HG03442 (cell line): Measurements from ENCODE around the gene IL11.

Experiments
- ATAC-seq: cut with Tn5 transposase; IDR thresholded peaks from one replicate; pipeline ENCODE4 v1.9.1; 2021; ENCODE audit warnings: mild to moderate bottlenecking, moderate library complexity; ENCODE audit not compliant: unreplicated experiment

IL11 gene

DNA sequence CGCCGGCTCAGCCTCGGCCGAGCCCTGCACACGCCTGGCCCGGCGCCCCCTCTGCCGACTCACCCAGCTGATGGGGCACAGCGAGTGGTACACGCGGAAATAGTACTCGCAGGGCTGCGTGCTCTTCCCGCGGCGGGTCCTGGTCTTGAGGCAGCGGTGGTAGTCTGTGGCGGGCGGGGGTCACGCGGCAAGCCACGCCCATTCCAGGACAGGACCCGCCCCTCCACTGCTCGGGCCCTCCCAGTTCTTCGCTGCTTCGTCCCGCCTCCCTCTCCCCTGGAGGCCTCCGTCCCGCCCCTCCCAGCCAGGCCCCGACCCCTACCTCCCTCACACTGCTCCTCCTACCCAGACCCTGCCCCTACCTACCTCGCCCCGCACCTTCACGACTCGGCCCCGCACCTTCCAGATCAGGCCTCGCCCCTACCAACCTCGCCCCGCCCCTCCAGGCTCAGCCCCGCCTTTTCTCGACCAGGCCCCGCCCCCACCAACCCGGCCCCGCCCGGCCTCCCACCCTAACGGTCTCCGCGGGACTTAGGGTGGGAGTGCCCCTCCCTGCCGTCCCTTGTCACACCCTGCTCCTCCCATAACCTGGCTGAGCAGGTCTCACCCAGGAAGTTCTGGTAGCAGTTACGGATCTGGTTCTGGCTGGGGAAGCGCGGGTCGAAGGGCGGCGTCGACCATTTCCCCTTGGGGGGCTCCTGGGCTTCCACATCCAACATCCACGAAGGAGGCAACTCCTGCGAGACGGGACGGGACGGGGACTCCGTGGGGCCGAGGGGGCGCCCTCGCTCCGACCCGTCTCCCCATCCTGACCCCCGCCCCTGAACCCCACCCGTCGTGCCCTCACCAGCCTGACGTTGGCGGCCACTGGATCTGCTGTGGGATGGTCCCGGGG lies 16.2 kb downstream of the IL11 start:
- no peak for ATAC-seq

DNA sequence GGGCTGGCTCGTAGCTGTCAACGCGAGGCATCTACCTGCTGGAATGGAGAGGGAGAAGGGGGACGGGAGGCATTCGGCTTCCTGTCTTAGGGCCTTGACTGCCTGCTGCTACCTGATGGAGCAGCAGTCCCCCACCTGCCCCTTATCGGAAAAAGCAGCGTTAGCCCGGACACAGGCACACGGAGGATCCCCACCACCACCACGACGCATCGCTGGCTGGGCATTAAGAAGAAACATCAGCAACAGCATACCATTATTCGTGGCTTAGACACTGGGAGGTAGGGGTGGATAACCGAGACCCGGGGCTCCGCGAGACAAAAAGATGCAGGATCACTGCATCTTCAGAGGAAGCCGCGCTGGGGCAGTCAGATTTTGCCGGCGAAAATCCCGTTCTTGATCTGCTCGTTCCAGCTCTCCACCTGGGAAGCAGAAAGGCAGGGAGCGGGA lies 16.9 kb downstream of the IL11 start:
- ATAC-seq, result no peak

DNA sequence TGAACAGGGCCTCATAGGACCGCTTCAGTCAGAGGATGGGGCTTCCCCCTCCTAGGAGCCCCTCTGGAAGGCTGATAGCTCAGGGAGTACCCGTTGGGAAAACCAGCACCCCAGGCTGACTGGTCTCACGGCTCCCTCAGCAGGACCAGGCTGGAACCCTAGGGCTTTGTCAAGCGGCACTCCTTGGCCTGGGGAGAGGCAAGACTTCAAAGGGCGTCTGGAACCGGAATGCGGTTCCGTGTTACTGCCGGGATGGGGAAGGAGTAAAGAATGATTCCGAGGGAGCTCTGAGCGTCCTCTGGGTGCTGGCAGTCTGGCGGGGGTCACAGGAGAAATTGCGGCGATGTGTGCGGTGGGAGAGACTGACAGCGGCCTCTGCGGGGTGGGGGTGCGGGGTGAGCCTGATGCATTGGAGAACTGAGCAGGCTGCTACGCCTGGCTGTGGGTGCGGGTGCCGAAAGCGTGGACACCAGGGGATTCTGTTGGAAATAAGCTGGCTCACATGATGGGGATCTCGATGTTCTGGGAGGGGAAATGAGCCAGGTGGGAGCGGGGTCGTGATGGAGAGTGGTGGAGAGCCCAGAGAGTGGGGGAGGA lies 17.6 kb downstream of the IL11 start:
- ATAC-seq, result no peak

DNA sequence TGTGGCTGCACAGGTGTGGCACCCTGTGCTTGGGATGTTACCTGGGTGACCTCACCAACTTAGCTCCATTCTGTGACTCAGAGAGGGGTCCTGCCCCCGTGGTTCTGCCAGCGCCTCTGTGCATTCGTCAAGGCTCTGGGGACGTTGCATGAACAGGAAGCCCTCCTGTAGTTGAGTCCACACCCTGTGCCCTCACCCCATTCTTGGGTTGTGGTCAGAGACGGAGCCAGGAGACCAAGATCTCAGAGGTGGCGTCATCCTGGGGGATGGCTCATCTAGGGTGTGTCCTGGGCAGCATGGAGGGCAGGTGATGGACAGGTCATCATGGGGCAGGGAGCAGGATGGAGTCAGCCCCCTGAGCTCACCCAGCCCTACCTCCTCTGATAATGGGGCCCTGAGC lies 18.2 kb downstream of the IL11 start:
- no peak for ATAC-seq

DNA sequence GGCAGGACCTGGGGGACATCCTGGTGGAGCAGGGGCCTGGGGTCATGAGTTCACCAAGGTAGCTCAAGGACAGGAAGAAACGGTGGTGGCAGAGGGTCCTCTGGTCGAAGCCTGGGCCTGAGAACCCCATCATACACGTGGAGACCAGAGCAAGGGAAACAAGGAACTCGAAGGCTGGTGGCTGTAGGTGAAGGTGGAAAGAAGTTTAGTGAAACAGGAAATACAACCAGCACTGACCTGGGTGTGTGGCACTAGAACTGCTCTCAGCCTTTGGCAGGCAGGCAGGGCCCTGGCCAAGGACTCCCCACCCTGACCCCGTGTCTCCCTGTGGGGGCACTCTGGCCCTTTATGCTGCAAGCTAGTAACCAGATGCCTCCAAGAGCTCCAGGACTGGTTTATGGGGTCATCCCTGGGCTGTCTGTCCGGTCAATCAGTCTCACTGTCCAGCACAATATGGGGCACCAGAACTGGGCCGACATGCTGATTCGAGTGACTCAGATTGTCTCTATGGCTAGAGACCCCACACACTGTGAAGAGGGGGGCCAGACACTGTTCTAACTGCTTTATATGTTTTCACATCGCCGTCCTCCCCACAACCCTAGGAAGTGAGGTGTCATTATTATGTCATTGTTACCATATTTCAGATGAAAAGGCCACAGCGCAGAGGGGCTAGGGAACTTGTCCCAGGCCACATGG lies 19.5 kb downstream of the IL11 start:
- no peak for ATAC-seq

DNA sequence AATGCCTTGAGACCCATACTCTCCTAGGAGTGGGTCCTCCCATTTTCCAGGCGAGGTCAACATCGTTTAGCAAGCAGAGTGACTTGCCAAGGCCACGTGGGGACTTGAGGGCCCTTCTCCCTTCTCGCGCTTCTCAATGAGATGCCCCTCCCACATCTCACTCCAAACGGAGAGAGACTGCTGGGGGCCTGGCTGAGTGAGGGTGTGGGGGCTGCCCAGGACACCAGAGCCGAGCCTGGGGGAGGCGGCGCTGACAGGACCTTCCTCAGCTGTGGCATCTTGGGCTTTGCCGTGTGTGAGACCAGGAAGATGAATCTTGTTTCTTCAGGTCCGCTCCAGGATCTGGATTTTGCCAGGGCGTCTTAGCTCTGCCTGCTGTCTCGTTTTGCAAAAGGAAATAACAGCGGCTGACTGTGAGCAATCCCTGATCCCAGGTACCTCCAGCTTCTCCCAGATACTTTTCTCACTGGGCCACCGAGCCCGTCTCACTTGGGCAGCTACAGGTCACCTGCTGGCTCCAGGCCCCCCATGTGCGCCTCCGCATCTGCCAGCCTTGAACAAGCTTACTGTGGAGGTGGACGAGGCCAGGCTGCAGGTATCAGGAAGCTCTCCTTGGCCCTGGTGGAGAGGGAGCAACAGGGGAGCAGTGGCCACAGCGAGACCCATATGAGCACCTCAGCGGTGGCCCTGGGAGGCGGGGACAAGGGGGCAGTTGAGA lies 21.8 kb downstream of the IL11 start:
- ATAC-seq, result no peak

DNA sequence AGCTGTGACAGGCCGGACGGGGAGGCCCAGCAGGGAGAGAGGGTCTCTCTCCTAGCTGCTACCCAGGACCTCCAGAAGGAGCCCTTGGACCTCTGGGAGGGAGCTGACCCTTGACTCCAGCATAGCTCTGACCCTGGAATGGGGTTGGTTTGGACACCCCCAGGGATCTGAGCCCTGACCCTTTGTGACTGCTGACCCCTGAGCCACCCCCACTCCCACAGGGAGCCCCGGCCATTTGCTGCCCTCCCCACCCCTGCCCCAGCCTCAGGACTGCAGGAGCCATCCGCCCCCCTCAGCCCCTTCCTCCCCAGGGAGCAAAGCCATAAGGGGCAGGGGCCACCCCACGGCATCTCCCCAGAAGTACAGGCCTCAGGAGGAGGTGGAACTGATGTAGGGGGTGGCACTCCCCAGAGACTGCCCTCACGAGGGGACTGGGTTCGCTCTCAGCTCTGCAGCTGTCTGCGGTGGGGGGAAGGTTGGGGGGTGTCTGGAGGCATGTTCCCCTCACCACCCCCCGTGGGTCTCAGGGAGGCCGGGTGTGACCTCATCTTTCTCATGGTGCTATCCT lies 22.7 kb downstream of the IL11 start:
- no peak for ATAC-seq

DNA sequence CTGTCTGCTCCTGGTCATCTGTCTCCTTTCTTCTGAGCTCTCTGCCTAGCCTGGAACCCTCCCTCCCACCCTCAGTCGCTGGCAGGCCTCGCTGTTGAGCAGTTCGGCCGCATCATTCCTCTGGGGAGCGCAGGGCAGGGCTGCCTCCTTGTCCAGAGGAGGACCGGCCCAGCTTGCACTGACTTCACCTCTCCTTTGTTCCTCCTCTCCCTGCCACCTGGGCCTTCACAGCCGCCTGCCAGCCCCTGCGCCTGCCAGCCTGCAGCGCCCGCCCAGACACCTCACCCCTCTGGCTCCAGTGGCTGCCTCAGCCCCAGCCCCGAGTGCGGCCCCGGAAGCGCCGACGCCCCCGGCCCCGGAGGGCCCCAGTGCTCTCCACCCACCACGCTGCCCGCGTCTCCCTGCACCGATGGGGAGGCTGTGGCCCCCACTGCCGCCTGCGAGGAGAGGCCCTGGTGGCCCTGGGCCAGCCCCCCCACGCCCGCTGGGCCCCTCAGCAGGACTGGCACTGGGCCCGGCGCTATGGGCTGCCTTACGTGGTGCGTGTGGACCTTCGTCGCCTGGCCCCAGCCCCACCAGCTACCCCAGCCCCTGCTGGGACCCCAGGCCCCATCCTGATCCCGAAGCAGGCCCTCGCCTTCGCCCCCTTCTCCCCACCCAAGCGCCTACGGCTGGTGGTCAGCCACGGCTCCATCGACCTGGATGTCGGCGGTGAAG lies 23.4 kb downstream of the IL11 start:
- ATAC-seq, result no peak

DNA sequence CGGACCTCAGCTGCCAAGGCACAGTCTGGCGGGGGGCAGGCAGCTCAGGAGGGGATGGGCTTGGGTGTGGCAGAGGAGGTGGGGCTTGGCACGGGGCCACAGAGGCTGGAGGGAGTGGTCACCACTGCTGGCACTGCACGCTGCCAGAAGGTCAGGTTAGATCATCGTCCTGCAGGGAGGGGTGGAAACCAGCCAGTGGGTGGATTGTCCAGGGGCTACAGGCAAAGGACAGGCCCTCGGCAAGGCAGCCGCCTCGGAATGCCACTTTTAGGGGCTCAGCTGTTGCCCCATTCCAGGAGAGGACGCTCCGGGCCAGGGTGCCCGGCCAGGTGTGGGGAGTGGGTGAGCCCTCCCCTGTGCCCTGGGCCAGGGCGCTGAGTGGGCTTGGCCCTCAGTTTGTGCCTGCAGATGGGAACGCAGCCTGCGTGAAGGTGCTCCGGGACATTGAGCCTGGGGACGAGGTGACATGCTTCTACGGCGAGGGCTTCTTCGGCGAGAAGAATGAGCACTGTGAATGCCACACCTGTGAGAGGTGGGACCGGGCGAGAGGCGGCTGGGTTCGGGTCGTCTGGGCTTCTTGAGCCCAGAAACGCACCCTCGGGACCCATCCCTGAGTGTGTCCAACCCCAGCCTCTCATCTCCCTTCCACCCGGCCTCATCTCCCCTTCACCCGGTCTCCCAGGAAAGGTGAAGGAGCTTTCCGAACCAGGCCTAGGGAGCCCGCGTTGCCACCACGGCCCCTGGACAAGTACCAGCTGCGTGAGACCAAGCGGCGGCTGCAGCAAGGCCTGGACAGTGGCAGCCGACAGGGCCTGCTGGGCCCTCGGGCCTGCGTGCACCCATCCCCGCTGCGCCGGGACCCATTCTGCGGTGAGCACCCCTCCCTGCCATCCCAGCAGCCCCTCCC lies 24.2 kb downstream of the IL11 start:
- no peak for ATAC-seq

DNA sequence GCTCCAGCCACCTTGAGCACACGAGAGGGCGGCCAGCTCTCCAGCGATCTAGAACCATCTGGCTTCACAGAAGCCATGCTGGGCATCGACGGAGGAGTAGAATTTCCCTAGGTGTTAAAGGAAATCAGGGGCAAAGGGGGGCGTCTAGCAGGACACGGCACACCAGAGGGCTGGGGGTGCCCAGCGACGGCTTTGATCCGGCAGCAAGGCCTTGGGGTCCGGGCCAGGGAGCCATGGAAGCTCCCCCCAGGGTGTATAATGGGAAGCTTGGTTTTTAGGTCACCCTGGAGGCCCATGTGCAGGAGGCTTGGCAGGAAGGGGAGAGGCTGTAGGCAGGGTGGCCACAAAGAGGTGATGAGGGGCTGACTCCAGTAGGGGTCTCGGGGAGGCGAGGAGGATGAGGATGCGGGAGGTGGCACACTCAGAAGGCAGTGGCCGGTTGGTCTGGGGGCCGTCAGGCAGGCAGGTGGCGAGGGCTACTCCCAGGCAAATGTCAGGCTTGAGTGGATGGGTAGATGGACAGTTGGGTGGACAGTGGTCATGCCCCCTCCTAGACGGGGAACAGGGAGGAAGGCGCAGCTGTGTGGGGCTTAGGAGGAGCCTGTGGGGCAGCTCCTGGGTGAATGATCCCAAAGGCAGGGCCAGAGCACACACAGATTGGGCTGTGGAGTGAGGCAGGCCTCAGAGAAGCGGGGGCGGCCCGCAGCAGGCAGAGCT lies 25.0 kb downstream of the IL11 start:
- ATAC-seq, result no peak

DNA sequence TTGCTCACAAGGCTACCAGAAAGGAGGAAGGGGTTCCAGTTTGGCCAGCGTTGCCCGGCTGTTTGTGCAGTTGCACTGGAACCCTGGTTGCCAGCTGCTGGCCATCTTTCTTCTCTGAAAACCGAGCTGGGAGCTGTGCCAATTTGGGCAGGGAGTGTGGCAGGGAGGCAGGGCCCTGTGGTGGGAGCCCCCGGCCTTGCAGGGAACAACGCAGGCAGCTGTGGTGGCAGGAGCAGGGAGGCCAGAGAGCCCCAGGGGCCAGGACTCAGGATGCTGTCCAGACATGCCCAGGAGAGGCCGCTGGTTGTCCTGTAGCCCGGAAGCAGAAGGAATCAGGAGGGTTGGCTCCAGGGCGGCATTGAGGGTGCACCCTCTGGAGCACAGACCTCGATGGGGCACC lies 25.8 kb downstream of the IL11 start:
- ATAC-seq, result no peak

DNA sequence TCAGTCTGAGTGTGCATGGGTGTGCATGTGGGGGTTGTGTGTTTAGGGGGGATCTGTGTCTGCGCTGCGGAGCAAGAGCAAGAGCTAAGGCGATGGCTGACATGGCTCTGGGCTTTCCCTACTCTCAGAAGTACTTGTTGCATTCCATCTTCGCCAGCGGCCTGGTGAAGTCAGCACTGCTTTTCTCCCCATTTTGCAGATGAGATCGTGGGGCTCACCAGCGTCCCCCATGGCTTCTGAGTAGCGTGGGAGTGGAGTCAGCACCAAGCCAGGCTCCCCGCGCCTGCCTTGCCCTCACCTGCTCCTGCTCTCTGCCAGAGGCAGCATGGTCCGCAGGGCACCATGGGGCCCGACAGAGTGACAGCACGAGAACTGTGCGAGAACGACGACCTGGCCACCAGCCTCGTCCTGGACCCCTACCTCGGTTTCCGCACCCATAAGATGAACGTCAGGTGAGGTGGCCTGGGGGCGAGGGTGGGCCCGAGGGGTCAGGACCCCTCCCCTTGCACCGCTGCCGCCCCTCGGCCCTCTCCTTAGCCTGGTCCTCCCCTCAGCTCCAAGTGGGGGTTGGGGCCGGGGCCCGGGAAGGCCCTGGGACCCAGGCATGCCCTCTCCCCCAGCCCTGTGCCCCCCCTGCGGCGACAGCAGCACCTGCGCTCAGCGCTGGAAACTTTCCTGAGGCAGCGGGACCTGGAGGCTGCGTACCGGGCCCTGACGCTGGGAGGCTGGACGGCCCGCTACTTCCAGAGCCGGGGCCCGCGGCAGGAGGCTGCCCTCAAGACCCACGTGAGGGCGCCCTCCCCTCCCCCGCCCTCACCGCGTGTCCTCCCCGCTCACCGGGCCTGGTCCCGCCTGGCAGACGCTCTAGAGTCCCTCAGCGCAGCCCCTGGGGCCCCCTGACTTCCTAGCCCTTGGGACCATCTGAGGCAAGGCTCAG lies 28.4 kb downstream of the IL11 start:
- ATAC-seq, result no peak

DNA sequence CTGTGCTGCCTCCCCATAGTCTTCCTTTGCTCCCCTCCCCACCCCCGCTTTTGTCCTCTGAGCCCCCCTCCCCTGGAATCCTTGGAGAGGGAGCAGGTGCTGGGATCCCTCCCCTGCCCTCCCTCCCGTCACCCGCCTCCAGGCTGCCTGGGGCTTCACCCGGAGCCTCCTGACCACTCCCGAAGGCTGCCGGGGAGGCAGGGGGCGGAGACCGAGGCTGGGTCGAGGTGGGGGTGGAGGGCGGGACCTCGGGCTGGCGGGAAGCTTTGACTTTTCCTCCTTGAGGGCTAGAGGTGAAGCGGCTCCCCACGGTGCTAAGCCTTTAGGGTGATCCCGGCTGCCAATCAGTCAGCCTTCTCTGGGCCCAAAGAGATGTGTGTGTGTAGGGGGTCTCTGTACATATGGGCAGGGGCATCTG lies 29.1 kb downstream of the IL11 start:
- no peak for ATAC-seq

DNA sequence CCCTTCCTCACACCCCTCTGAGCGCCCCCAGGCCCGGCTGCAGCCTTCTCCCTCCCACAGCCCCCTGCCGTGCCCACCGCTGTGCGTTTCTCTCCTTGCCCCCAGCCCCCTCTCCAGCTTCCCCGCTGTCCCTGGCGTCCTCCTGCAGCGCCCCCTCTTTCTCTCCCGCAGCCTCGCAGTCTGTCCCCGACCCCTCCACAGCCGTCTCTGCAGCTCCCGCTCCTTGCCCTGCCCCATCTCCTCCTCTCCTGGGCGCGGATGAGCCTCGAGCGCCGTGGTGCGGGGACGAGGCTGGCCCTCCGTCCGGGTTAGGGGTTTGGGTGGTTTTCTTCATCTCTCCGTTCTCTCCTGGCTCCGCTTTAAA lies 29.5 kb downstream of the IL11 start:
- no peak for ATAC-seq

DNA sequence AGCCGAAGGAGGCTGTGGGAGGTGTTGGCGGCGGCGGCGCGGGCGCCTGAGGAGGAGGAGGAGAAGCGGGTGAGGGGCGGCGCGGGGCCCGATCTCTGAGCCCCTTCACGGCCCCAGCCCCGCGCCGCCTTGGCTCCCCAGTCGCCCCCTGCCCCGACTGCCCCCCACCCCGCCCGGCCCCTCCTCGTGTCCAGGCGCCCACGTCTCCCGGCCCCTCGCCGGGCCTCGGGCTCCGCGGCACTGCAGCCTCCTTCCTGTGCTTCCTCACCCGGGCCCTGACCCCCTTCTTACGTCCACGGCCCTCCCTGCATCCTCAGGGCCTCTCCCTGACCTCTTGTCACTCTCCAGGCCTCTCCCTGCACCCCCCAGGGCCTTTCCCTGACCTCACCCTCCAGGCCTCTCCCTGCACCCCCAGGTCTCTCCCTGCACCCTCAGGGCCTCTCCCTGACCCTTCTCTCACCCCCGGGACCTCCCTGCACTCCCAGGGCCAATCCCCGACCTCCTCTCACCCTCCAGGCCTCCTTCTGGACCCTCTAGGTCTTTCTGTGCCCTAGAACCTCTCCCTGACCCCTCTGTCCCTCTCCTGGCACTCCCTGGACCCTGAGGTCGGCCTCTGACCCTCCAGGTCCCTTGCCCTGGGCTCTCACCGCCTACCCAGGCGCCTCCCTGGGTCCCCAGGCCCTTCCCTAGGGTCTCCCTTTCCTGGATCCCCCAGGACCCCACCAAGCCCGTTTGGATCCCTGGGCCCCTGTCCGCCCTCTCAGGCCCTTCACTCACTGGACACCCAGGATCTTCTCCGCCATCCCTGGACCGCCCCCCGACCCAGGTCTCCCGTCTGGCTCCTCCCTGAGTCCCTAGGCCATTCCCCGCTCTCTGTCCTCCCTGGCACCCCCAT lies 30.1 kb downstream of the IL11 start:
- no peak for ATAC-seq

DNA sequence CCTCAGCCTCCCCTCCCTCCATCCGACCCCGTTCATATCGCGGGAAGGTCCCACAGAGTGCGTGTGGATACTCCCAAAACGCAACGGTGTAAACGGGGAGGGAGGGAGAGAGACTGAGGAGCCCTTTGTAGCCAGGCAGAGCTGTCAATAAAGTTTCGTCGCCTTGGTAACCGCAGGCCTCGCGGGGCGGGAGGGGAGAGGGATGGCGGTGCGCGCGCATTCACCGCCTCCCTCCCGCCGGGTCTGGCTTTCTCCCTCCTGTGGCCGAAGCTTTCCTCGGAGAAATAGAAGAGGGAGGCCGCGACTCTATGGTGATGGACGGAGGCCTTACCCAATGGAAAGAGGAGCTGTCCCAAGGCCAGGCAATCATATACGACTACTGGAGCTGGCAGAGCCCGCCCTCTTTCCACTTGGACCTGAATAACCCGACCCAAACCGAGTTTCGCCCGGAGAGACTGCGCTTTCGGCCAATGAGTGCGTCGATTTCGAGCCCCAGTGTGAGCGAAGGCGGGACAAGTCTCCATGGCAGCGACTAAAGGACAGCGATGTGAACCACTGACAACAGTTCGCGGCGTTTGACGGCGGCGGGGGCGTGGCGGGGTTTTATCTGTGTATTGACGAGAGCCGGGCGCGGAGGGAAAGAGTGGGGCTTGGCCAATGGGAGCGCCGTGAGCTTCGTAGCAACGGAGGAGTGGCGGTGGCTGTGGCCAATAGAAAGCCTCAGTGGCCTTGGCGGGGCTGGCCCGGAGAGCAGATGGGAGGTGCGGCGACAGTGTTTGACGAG lies 31.0 kb downstream of the IL11 start, which contains the start of gene KMT5C:
Gene KMT5C (plus strand): TSS at position 772 of the 784 bp plus-strand sequence. CDS start 2,061 bp downstream, outside the sequence.
- peak; percentile 78 for ATAC-seq
